Endothelial cell of umbilical vein (primary cell): ENCODE measurements around the gene WASHC2C.
"Not testable (repeated sequence)": the region's sequence is repeated elsewhere in the genome, so short reads cannot be mapped to it uniquely, and the experiment has no call there.

Source experiments
- EZH2 ChIP-seq: IDR thresholded peaks from 2 replicates; pipeline ENCODE4 v1.6.1; 2012; ENCODE audit warnings: borderline replicate concordance, low read depth, mild to moderate bottlenecking, moderate library complexity, low read length, inconsistent platforms; ENCODE audit not compliant: severe bottlenecking
- FOS ChIP-seq: IDR thresholded peaks from 2 replicates; pipeline ENCODE4 v1.6.1; 2011; ENCODE audit warnings: mild to moderate bottlenecking, low read length, moderate library complexity, borderline replicate concordance; ENCODE audit not compliant: insufficient read depth
- GATA2 ChIP-seq: IDR thresholded peaks from 2 replicates; pipeline ENCODE4 v1.7.0; 2011; ENCODE audit warnings: low read depth, mild to moderate bottlenecking, moderate library complexity, mixed read lengths, low read length; ENCODE audit not compliant: insufficient read length, insufficient read depth
- JUN ChIP-seq: IDR thresholded peaks from 2 replicates; pipeline ENCODE4 v1.6.1; 2011; ENCODE audit warnings: borderline replicate concordance, low read depth; ENCODE audit not compliant: insufficient read length, insufficient read depth
- POLR2A ChIP-seq: IDR thresholded peaks from 2 replicates; pipeline ENCODE4 v1.6.1; 2012; ENCODE audit warnings: low read depth, mild to moderate bottlenecking, control low read depth, low read length
- POLR2AphosphoS5 ChIP-seq: IDR thresholded peaks from 2 replicates; pipeline ENCODE4 v1.6.1; 2012; ENCODE audit warnings: low read depth, mild to moderate bottlenecking, control low read depth, low read length, moderate library complexity; ENCODE audit not compliant: insufficient read depth
- TF ChIP-seq, protein P1 (sequence below), 2 donors: IDR thresholded peaks; 1 replicate in 1 of 2; 2 replicates in 1 of 2; pipeline ENCODE4 v1.5.1; 2011; ENCODE audit warnings: low read length in 2 of 2, mild to moderate bottlenecking in 2 of 2, moderate library complexity in 2 of 2, control low read depth in 1 of 2, inconsistent platforms in 1 of 2, low read depth in 1 of 2; ENCODE audit not compliant: insufficient read depth in 1 of 2; ENCODE audit errors: extremely low read depth in 1 of 2

- not testable (repeated sequence) for TF ChIP-seq POLR2AphosphoS5, EZH2, FOS, POLR2A, GATA2, JUN
- TF ChIP-seq, protein P1, sequence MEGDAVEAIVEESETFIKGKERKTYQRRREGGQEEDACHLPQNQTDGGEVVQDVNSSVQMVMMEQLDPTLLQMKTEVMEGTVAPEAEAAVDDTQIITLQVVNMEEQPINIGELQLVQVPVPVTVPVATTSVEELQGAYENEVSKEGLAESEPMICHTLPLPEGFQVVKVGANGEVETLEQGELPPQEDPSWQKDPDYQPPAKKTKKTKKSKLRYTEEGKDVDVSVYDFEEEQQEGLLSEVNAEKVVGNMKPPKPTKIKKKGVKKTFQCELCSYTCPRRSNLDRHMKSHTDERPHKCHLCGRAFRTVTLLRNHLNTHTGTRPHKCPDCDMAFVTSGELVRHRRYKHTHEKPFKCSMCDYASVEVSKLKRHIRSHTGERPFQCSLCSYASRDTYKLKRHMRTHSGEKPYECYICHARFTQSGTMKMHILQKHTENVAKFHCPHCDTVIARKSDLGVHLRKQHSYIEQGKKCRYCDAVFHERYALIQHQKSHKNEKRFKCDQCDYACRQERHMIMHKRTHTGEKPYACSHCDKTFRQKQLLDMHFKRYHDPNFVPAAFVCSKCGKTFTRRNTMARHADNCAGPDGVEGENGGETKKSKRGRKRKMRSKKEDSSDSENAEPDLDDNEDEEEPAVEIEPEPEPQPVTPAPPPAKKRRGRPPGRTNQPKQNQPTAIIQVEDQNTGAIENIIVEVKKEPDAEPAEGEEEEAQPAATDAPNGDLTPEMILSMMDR (IDR thresholded peaks at IDR 0.05; ENCODE audit: extremely low read depth in 1 of 2, insufficient read depth in 1 of 2, low read depth in 1 of 2, low read length in 2 of 2), result not testable (repeated sequence)
Observed at GRCh38 chr10:45755083-45755482, 28.0 kb downstream of the WASHC2C start.
